Astrocyte of the spinal cord (primary cell): ENCODE data around the gene CANT1.

ENCODE experiments used
- DNase-seq: peaks from one replicate; pipeline ENCODE4 v3.0.0; 2011; ENCODE audit warnings: low read depth, low spot score
- H3K4me3 ChIP-seq: 2 replicates; pipeline ENCODE4 v1.5.1; 2011; ENCODE audit warnings: low read depth, mild to moderate bottlenecking, low read length, moderate library complexity
- CTCF ChIP-seq: IDR thresholded peaks from 2 replicates; pipeline ENCODE4 v1.5.1; 2012; ENCODE audit warnings: low read depth, mild to moderate bottlenecking, low read length, inconsistent platforms
- in situ Hi-C: cut with HindIII; loops from 2 replicates; pipeline ENCODE4 v1.10.0; 2017; ENCODE audit warnings: low sequenced_read_pairs

The CANT1 gene

GRCh38 chr17:78998311-78999055, 11.1 kb downstream of the CANT1 start:
- no peak for TF ChIP-seq CTCF
- no peak for DNase-seq
- in situ Hi-C loops, result no loop called here

GRCh38 chr17:78997881-78998280, 11.7 kb downstream of the CANT1 start:
- no peak for TF ChIP-seq CTCF
- in situ Hi-C loops, result no loop called here
- DNase-seq, result no peak
- H3K4me3 ChIP-seq, result no peak overlapping the region

More at GRCh38 chr17:78998311-78999055, 11.1 kb downstream of the CANT1 start:
- no peak overlapping the region for H3K4me3 ChIP-seq

- no peak overlapping the region for H3K4me3 ChIP-seq
- in situ Hi-C loops, result no loop called here
- no peak for DNase-seq
- TF ChIP-seq CTCF, result no peak
These were observed 12.3 kb downstream of the CANT1 start for GRCh38 chr17:78997231-78997741.

GRCh38 chr17:78996781-78997201, 12.8 kb downstream of the CANT1 start:
- no peak for TF ChIP-seq CTCF
- in situ Hi-C loops, result no loop called here
- no peak overlapping the region for H3K4me3 ChIP-seq
- DNase-seq, result no peak

- no peak overlapping the region for H3K4me3 ChIP-seq
- DNase-seq, result no peak
- in situ Hi-C loops, result no loop called here
- no peak for TF ChIP-seq CTCF
These were observed 13.7 kb downstream of the CANT1 start for GRCh38 chr17:78995761-78996451.

GRCh38 chr17:78995022-78995760, 14.4 kb downstream of the CANT1 start:
- DNase-seq, result no peak
- H3K4me3 ChIP-seq, result no peak overlapping the region
- in situ Hi-C loops, result no loop called here
- TF ChIP-seq CTCF, result no peak
